ENCODE results near the gene NLRC5.

Gene NLRC5

GRCh38 chr16:57041182-57042156 is 52.1 kb downstream of the NLRC5 start:
- TF ChIP-seq CTCF (IDR thresholded peaks at IDR 0.05; ENCODE audit: borderline replicate concordance, extremely low read depth, low read length, poor library complexity, severe bottlenecking): no peak
- no peak for TF ChIP-seq EZH2 (IDR thresholded peaks at IDR 0.05; ENCODE audit: borderline replicate concordance, low read depth, low read length, severe bottlenecking)
- Histone ChIP-seq H3K79me2 (ENCODE audit: insufficient read depth, low read length) (no peaks in the 10 kb centered on the region), H3K36me3 (ENCODE audit: insufficient read depth, low read length) (0 out of 2 replicates have a peak, but pooled peaks cover 2% of the 10 kb centered on the region), H3K9me3 (ENCODE audit: insufficient read depth, low read length, severe bottlenecking) (no peaks in the 10 kb centered on the region), H3K27me3 (ENCODE audit: insufficient read depth, low read length, poor library complexity) (no peaks in the 10 kb centered on the region), H3K4me2 (ENCODE audit: insufficient read depth, low read length) (no peak overlapping the region), H2AFZ (ENCODE audit: low read depth, low read length) (no peak overlapping the region), H3K4me3 (ENCODE audit: low read depth in 1 of 2, low read length in 2 of 2) (no peak overlapping the region), H3K27ac (ENCODE audit: low read length) (0 out of 2 replicates have a peak overlapping the region, but pooled peaks have one; percentile 1), H3K4me1 (ENCODE audit: insufficient read depth, low read length) (peaks cover 43% of the 10 kb centered on the region), H3K9ac (ENCODE audit: low read depth, low read length) (no peak overlapping the region), H4K20me1 (ENCODE audit: insufficient read depth, low read length) (no peaks in the 10 kb centered on the region)
- DNase-seq (no peak), ATAC-seq (ENCODE audit: insufficient read depth, low read depth) (no peak)

- DNase-seq: no peak
- no peak overlapping the region for H3K4me3 ChIP-seq (ENCODE audit: low read depth in 1 of 2, low read length in 2 of 2)
Measured at GRCh38 chr16:57042157-57043111, 53.1 kb downstream of the NLRC5 start.

GRCh38 chr16:57043248-57043647 is 53.9 kb downstream of the NLRC5 start:
- Histone ChIP-seq H2AFZ (ENCODE audit: low read depth, low read length) (no peak overlapping the region), H3K36me3 (ENCODE audit: insufficient read depth, low read length) (0 out of 2 replicates have a peak, but pooled peaks cover 2% of the 10 kb centered on the region), H3K9ac (ENCODE audit: low read depth, low read length) (no peak overlapping the region), H3K4me3 (ENCODE audit: low read depth in 1 of 2, low read length in 2 of 2) (no peak overlapping the region), H3K9me3 (ENCODE audit: insufficient read depth, low read length, severe bottlenecking) (no peaks in the 10 kb centered on the region), H3K27ac (ENCODE audit: low read length) (no peak overlapping the region), H3K4me1 (ENCODE audit: insufficient read depth, low read length) (peaks cover 34% of the 10 kb centered on the region), H4K20me1 (ENCODE audit: insufficient read depth, low read length) (no peaks in the 10 kb centered on the region), H3K27me3 (ENCODE audit: insufficient read depth, low read length, poor library complexity) (no peaks in the 10 kb centered on the region), H3K79me2 (ENCODE audit: insufficient read depth, low read length) (no peaks in the 10 kb centered on the region), H3K4me2 (ENCODE audit: insufficient read depth, low read length) (no peak overlapping the region)
- no peak for TF ChIP-seq EZH2 (IDR thresholded peaks at IDR 0.05; ENCODE audit: borderline replicate concordance, low read depth, low read length, severe bottlenecking)
- TF ChIP-seq CTCF (IDR thresholded peaks at IDR 0.05; ENCODE audit: borderline replicate concordance, extremely low read depth, low read length, poor library complexity, severe bottlenecking): no peak
- ATAC-seq (ENCODE audit: insufficient read depth, low read depth) (no peak), DNase-seq (no peak)

More at GRCh38 chr16:57042157-57043111, 53.1 kb downstream of the NLRC5 start:
- Histone ChIP-seq H3K27ac (ENCODE audit: low read length) (no peak overlapping the region), H3K27me3 (ENCODE audit: insufficient read depth, low read length, poor library complexity) (no peaks in the 10 kb centered on the region), H3K36me3 (ENCODE audit: insufficient read depth, low read length) (0 out of 2 replicates have a peak, but pooled peaks cover 2% of the 10 kb centered on the region), H3K4me2 (ENCODE audit: insufficient read depth, low read length) (no peak overlapping the region), H3K4me1 (ENCODE audit: insufficient read depth, low read length) (peaks cover 42% of the 10 kb centered on the region), H3K79me2 (ENCODE audit: insufficient read depth, low read length) (no peaks in the 10 kb centered on the region), H3K9me3 (ENCODE audit: insufficient read depth, low read length, severe bottlenecking) (no peaks in the 10 kb centered on the region), H4K20me1 (ENCODE audit: insufficient read depth, low read length) (no peaks in the 10 kb centered on the region), H3K9ac (ENCODE audit: low read depth, low read length) (no peak overlapping the region), H2AFZ (ENCODE audit: low read depth, low read length) (no peak overlapping the region)
- ATAC-seq (ENCODE audit: insufficient read depth, low read depth): no peak
- TF ChIP-seq CTCF (IDR thresholded peaks at IDR 0.05; ENCODE audit: borderline replicate concordance, extremely low read depth, low read length, poor library complexity, severe bottlenecking) (no peak), EZH2 (IDR thresholded peaks at IDR 0.05; ENCODE audit: borderline replicate concordance, low read depth, low read length, severe bottlenecking) (no peak)

Data from DND-41 (cell line).